ENCODE results near the gene EHD1. TPM values are rescaled to one million over a fixed set of nuclear protein-coding genes. Genes with fewer than 3 reads are reported as not detected.

The EHD1 gene
- total and polyA plus RNA-seq, 2 of the 8 experiments (the other 6 are each of a cell fraction or from before 2014, with no cell fraction given): 31.5 to 42.9 TPM

- CTCF ChIA-PET (ENCODE audit: partially characterized antibody): interaction anchor here (0.6 to 1.9 kb wide), 7 partner anchors 10 to 876 kb away, joined by 3 to 6 read pairs (median 4); no protein-coding TSS in a partner anchor
These were observed 48.7 kb downstream of the EHD1 start for GRCh38 chr11:64829536-64830251.

More at GRCh38 chr11:64829536-64830251, 48.7 kb downstream of the EHD1 start:
- H3K18ac ChIP-seq (ENCODE audit: extremely low read depth, low read length): no peak overlapping the region
- H3K27me3 ChIP-seq (replicated peaks in 1 of 4; ENCODE audit: control insufficient read depth in 3 of 4, extremely low read depth in 1 of 4, insufficient read depth in 3 of 4, low read length in 3 of 4): no peaks in the 10 kb centered on the region
- H2BK15ac ChIP-seq (ENCODE audit: low read length): no peak overlapping the region
- peaks cover 5 to 35% (median 15%) of the 10 kb centered on the region in 4 experiments; a peak in 5 of 8 replicates for H3K36me3 ChIP-seq (ENCODE audit: control insufficient read depth in 2 of 4, insufficient read depth in 4 of 4, low read length in 3 of 4)
- H2AK5ac ChIP-seq (ENCODE audit: low read depth, low read length): no peak overlapping the region
- no peak overlapping the region for H2BK20ac ChIP-seq (ENCODE audit: low read length)
- H3K79me2 ChIP-seq (ENCODE audit: control insufficient read depth in 1 of 2, insufficient read depth in 2 of 2, low read length in 2 of 2): no peaks in the 10 kb centered on the region
- no peak overlapping the region for H4K8ac ChIP-seq (ENCODE audit: extremely low read depth, insufficient read depth, low read length)
- H3K9me3 ChIP-seq (ENCODE audit: insufficient read depth in 2 of 2, low read depth in 1 of 2, low read length in 1 of 2): no peaks in the 10 kb centered on the region
- no peaks in the 10 kb centered on the region for H3K4me1 ChIP-seq (replicated peaks in 1 of 4; ENCODE audit: control insufficient read depth in 3 of 4, insufficient read depth in 4 of 4, low read length in 3 of 4)
- no peak for TF ChIP-seq PHF8 (conservative IDR thresholded peaks at IDR 0.05; ENCODE audit: low read depth, low read length)
- no peak for TF ChIP-seq POU5F1 (IDR thresholded peaks at IDR 0.05; ENCODE audit: low read depth, low read length)
- H3K4ac ChIP-seq (replicated peaks; ENCODE audit: insufficient read length, low read depth, low read length): no peak overlapping the region
- WGBS, 2 experiments (ENCODE audit: extremely low coverage in 1 of 2, insufficient coverage in 1 of 2, insufficient read length in 1 of 2, insufficient replicate concordance in 2 of 2, low coverage in 1 of 2, low lambda C conversion rate in 2 of 2, missing lambda C conversion rate in 1 of 2): 94% methylated on average over 39 of the region's 43 CpGs; no CpG with 5 or more reads in 1 of the 2 experiments
- no peak overlapping the region for H2BK12ac ChIP-seq (ENCODE audit: low read depth, low read length)
- H3K23me2 ChIP-seq (ENCODE audit: low read depth, low read length): no peaks in the 10 kb centered on the region; the same call in 1 of the 2 replicates
- no peak overlapping the region for H2BK120ac ChIP-seq (replicated peaks; ENCODE audit: low read depth, low read length)
- POLR2A ChIA-PET (ENCODE audit: partially characterized antibody): interaction anchor here (1.2 to 1.5 kb wide), 4 partner anchors 11 to 77 kb away, joined by 3 read pairs; no protein-coding TSS in a partner anchor
- H2BK5ac ChIP-seq (ENCODE audit: low read depth, low read length): no peak overlapping the region
- no peak overlapping the region for H3K4me3 ChIP-seq (ENCODE audit: extremely low read depth in 1 of 4, insufficient read depth in 2 of 4, low read depth in 3 of 4, low read length in 4 of 4)
- H4K91ac ChIP-seq (replicated peaks; ENCODE audit: insufficient read length, low read length): no peak overlapping the region
- no peaks in the 10 kb centered on the region for H3K79me1 ChIP-seq (ENCODE audit: low read depth, low read length)
- no peak for DNase-seq (ENCODE audit: low read depth in 1 of 2, low spot score in 2 of 2)
- no peak overlapping the region for H3K9ac ChIP-seq (replicated peaks in 1 of 4; ENCODE audit: extremely low read depth in 1 of 4, low read depth in 3 of 4, low read length in 3 of 4)
- no peak overlapping the region for H3K23ac ChIP-seq (ENCODE audit: insufficient read length)
- no peak overlapping the region for H3K27ac ChIP-seq (ENCODE audit: low read depth, low read length)
- no peak overlapping the region for H4K5ac ChIP-seq (ENCODE audit: insufficient read length, low read depth, low read length)
- no peak for FAIRE-seq
- H3K56ac ChIP-seq (replicated peaks; ENCODE audit: insufficient read length, low read depth, low read length): no peak overlapping the region
- H3K14ac ChIP-seq (ENCODE audit: insufficient read length): no peak overlapping the region
- no peak overlapping the region for H3K4me2 ChIP-seq (ENCODE audit: insufficient read depth in 1 of 2, low read depth in 2 of 2, low read length in 2 of 2)
- peaks cover 6 to 7% of the 10 kb centered on the region in 2 experiments for H4K20me1 ChIP-seq (replicated peaks in 1 of 2; ENCODE audit: control insufficient read depth in 1 of 2, insufficient read depth in 2 of 2, low read length in 2 of 2)
- H2AFZ ChIP-seq (ENCODE audit: low read length): no peak overlapping the region
